HG03097 (cell line): ENCODE results near the gene KCNF1.

Experiments
- ATAC-seq: cut with Tn5 transposase; IDR thresholded peaks from one replicate; pipeline ENCODE4 v1.9.1; 2021; ENCODE audit not compliant: unreplicated experiment, low FRiP score

Gene KCNF1

DNA sequence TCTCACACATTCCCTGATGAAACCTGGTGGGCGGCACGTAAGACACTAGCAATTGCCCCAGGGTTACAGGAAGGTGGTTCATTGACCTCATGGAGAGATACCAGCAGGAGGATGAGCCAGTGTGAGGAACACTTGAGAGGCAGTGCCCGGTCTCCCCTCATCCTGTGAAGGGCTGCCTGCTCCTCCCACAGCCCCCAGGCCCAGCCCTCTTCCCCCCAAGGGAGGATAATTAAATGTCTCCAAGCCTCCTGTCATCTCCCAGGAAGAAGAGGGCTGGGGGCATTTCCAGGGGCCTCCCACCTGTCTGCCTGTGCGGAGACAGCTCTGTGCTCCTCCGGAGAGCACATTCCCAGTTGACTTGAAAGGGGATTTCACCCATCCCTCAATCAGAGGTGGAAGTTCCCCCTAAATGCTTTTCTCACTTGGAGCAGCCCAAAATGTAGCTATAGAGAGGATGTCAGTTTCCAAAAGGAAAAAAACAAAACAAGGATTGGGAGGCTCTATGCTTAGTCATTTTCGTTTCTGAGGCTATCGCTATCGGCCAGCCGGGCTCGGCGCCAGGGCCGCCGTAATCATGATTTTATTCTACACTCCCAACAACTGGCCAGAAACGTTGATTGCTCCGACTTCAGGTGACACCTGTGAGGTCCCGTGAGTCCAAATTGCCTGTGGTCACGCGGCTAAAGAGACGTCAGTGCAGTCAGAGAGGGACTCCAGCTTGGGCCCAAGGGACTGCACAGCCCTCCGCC, 7.1 kb downstream of the KCNF1 start:
- no peak for ATAC-seq

- no peak for ATAC-seq
Observed at GRCh38 chr2:10919410-10919770, 7.7 kb downstream of the KCNF1 start.

- no peak for ATAC-seq
Observed at GRCh38 chr2:10919771-10920621, 8.3 kb downstream of the KCNF1 start.

GRCh38 chr2:10920764-10921388, 9.1 kb downstream of the KCNF1 start:
- ATAC-seq: no peak

GRCh38 chr2:10921525-10921924, 9.8 kb downstream of the KCNF1 start:
- no peak for ATAC-seq

DNA sequence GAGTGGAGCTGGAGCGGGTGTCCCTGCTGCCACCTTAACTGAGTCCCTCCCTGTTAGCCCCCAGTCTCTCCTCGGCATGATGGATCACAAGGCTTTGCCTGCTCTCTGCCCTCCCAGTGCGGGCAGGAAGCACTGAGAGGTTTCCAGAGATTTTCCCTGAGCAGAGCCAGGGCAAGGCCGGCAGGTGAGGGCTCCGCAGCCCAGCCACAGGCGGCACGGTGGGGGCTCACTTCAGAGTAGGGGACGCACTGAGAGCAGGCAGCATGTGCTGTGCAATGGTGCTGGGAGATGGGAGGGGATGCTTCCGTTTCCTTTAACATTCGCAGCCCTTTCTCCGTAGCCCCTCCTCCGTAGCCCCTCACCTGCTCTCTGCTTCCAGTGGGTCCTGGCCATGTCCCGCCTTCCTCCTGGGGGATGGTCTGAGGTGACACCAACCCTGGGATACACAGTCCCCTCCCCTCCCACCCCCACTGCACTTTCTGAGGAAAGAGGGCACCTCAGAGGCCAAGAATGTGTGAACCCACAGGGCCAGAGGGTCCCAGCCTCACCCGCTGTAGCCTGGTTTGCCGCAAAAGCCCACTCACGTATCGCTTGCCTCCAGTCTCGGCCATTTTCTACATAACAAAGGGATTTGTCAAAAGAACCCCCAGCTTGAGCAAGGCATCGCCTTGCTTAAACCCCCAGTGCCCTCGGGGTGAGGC, 10.7 kb downstream of the KCNF1 start:
- ATAC-seq: no peak

DNA sequence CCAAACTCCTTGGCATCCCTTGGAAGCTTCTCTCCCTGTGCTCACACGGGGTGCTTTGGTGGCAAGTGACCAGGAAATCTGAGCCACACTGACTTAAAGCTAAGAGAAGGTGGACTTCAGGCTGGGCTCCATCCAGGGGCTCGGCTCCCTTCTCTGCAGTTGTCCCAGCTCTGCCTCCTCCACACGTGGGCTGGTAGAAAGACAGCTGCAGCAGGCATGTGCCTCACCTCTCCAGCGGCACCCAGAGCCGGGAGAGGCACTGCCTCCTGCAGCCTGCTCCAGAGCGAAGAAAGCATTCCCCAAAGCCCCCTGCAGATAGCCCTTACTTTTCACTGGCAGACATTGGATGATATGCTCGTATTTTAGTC, 11.3 kb downstream of the KCNF1 start:
- ATAC-seq: no peak

- ATAC-seq: no peak
Observed at GRCh38 chr2:10923965-10924364, 12.2 kb downstream of the KCNF1 start.

DNA sequence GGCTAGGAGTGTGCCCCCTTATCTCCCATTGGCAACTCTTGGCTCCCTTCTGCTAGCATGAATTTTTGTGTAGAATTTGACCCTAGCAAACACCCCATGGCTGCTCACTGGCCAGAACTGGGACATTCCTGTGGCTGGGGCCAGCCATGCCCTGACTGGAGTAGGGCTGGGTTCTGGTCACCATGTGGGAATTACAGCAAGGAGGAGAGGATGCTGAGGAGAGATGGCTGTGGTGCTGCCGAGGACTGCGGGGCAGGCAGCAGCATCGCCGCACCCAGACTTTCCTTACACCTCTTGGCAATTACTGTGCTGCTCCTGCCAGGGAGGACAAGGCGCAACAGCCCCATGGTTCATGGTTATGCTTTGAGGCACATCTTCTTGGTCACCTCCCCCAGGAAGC, 12.7 kb downstream of the KCNF1 start:
- ATAC-seq: no peak

DNA sequence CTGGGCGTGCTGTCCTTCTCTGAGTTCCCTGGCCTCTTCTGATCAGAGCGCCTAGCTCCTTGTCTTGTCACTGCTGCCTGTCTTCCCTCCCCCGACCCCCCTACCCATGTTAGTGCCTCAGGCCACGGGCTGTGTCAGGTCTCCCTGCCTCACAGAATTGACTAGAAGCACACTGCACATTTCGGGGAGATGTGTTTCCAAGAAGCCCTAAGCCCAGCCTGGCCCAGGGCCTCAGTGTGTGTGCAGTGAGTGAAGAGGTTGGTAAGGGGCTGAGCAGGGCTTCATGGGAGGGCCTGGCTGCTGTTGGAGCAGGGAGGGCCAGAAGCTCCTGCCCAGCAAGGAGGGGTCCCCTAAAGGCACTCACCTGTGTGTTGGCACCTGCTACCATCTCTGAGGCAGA, 13.1 kb downstream of the KCNF1 start:
- no peak for ATAC-seq

- ATAC-seq: no peak
Observed at GRCh38 chr2:10926191-10926820, 14.6 kb downstream of the KCNF1 start.

DNA sequence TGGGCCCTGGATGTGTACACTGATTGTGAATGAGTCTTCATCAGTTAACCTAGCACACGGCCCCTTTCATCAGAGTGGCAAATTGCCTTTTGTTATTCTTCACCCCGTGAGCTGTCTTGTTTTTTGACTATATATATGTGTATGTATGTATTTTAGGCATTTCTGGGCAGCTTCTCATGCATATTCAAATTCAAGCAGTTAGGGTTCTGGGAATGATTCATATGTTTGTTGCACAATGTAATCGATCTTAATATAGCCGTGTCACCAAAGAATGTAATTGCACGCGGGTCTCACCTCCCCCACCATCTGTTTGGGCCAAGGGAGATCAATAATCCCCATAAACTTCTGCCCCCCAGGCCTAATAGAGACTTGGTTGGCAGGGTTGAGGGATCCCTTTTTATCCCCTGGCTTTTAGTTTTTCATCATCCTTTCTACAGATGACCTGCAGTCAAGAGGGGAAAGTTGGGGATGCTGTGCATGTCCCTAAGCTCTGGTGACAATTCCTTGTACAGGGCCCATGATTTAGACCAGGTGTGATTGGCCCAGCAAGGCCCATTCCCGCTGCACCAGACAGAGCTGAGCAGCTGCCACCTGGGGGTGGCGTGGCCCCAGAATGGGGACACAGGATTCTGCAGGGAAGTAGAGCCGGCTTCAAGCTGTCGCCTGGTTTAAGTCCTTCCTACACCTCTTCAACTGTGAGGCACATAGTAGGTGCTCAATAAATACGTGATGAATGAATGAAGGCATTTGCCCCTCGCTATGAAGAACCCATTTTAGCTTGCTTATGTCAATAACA, 19.2 kb downstream of the KCNF1 start:
- no peak for ATAC-seq

- ATAC-seq: no peak
Observed at GRCh38 chr2:10931710-10932255, 20.0 kb downstream of the KCNF1 start.

DNA sequence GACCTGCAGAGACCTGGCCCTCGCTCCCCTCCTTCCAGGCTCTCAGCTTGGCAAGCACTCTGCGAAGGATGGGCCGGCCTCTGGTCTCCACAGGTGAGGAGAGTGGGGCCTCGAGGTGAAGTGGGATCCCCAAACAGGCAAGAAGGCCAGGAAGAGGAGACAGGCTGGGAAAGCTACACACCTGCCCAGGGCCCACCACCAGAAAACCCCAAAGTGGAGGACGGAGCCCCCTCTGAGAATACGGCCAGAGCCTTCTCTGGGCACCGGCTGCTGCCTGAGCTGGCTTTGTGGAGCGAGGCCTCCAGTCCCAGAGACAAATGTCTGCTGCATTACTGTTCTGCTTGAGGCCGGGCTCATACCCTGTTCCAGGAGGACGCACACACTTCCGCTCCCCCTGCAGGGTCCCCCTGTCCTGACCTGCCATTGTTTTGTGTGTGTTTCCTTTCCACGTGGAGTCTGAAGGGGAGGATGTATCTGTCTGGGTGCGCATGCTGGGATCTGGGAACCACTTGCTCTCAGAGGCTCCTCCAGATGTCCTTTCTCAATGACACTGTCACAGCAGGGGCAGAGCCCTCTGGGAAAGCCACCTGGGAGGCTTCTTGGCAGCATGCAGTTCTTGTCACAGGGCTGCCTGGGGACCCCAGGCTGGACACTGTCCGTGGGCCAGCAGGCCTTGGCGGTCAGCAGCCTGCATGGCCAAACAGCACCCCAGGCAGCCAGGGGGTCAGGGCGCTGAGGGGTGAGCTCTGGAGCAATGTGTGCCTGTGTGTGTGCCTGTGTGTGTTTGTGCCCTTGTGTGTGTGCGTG, 20.8 kb downstream of the KCNF1 start:
- no peak for ATAC-seq

GRCh38 chr2:10933700-10934225, 22.0 kb downstream of the KCNF1 start:
- ATAC-seq: no peak

DNA sequence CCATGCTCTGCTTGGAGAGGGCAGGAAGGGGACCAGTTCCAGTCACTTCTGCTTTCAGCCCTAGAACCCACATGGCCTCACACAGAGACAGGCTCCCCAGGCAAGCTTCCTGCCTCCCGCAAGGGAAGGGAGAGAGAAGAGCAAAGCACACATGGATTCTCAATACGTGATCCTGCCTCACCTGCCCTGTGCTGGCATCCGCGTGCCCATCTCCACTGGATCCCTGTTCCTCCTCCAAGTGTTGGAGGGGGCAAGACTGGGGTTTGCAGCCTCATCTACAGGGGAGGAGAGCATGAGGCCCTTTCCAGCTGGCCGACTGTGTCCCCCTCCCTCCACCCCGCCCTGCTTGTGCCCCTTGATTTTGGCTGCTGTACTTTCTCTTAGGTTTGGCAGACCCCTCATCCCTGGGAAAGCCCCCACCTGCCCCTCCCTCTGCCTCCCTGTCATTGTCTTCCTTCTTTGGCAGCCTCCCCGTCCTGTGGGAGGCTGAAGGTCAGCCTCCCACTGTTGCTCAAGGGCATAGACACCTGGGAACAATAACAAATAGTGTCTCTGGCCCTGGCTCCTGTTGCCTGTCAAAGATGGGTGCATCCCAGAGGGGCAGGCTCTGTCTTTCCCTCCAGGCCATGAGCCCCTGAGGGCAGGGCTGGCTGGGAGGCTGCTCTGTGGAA, 22.7 kb downstream of the KCNF1 start:
- ATAC-seq: no peak

- ATAC-seq: no peak
Observed at GRCh38 chr2:10934979-10935350, 23.2 kb downstream of the KCNF1 start.

GRCh38 chr2:10935366-10935918, 23.7 kb downstream of the KCNF1 start:
- no peak for ATAC-seq
